HG03442 (cell line): ENCODE measurements around the gene LMLN.
"Not testable (repeated sequence)": the region's sequence is repeated elsewhere in the genome, so short reads cannot be mapped to it uniquely, and the experiment has no call there.

Experiments
- ATAC-seq: cut with Tn5 transposase; IDR thresholded peaks from one replicate; pipeline ENCODE4 v1.9.1; 2021; ENCODE audit warnings: mild to moderate bottlenecking, moderate library complexity; ENCODE audit not compliant: unreplicated experiment

Gene LMLN

DNA sequence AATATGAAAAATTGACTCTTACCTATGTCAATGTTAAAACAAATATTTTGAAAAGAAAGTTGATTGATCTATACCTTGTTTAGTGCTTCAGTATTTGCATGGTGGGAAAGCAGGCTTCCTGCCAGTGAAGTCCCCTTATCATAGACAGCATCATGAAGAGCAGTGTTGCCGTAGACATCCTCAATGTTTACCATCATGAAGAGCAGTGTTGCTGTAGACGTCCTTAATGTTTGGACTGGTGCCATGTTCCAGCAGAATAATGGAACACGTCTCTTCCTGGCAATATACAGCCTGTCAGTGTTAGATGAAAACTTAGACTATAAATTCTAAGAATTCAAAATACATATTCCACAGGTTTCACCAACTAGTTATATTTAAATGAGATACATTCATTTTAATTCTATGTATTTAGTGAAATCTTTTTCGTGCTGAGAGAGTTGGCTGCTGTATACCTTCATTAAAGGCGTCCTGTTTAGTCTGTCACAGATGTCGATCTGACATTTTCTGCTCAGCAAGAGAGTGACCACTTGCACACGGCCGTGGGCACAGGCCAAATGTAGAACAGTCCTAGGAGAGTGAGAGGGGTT lies 116.8 kb downstream of the LMLN start:
- ATAC-seq: no peak

DNA sequence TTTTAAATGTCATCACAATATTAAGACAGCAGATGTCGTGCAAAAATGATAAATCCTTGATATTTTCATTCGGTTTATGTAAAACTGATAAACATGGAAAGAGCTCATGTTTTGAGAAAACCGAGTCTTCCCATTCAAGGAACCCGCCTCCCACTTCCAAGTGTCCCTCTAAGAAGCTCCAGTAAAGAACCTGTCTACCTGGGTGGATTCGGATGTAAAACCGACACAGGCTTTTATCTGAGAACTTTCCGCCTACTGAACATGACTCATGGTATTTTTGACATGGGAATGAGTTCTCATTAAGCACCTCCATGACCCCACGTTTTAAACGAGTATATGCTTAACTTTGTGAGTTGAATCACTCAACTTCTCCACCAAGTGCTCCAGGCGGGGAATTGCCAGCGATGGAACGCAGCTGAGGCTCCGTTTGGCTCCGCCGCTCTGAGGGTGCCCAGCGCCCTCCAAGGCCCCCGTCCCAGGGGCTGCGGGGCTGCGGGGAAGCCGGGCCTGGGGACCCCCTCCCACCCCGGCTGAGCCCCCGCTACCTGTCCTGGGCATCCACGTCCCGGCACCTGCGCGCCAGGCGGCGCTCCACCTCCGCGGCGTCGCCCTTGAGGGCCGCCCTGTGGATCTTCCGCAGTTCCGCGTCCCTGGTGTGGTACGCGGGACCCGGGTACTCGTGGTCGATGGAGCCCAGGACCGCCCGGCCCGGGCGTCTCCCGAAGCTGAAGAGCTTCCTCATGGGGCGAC lies 119.9 kb downstream of the LMLN start:
- peak; percentile 17 for ATAC-seq

DNA sequence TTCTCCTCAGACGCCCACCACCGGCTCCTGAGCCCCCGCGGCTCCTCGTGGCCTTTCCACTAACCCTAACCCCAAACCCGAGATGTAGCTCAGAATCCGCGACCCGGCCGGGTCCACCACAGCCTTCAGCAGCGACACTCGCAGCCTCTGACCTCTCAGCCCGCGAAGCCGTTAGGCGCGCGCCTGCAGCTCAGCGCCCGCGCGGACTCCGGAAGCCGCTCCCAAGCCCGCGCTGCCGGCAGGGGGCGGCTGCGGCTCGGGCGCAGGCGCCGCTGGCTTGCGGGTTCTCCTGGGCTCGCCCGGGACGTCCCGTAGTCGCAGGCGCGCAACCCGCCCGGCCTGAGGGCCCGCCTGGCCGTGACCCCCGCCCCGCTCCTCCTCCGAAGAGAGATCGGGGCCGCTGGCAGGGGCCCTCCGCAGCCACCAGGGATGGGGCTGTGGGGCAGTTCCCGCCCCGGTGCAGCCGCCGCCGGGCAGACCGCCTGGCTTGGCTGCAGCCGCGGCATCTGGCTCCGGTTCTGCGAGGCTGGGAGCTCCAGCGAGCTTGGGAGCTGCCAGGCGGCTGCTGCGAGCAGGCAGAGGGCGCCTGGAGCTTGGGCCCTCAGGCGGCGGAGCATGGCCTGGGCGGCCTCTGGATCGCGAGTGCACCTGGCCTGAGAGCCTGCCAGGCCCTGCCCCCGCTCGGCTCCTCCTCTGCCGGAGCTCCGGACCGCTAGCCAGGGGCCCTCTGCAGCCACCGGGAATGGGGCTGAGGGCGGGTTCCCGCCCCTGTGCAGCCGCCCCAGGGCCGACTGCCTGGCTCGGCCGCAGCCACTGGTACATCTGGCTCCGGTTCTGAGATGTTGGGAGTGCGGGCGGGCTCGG lies 120.7 kb downstream of the LMLN start:
- peak; percentile 83 for ATAC-seq

DNA sequence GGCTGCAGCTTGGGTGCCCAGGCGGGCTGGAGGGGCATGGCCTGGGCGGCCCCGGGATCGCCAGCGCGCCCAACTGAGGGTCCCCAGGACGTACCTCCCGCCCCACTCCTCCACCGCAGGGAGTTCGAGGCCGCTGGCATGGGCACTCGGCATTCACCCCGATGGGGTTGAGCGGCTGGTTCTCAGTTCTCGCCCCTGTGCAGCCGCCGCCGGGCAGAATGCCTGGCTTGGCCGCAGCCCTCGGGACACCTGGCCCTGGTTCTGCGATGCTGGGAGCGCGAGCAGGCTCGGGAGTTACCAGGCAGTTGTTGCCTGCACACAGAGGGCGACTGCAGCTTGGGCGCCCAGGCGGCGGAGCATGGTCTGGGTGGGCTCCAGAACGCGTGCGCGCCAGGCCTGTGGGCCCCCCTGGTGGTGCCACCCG lies 121.4 kb downstream of the LMLN start:
- no peak for ATAC-seq

DNA sequence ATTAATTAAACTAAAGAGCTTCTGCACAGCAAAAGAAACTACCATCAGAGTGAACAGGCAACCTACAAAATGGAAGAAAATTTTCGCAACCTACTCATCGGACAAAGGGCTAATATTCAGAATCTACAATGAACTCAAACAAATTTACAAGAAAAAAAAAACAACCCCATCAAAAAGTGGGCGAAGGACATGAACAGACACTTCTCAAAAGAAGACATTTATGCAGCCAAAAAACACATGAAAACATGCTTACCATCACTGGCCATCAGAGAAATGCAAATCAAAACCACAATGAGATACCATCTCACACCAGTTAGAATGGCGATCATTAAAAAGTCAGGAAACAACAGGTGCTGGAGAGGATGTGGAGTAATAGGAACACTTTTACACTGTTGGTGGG lies 122.2 kb downstream of the LMLN start:
- ATAC-seq: not testable (repeated sequence)

DNA sequence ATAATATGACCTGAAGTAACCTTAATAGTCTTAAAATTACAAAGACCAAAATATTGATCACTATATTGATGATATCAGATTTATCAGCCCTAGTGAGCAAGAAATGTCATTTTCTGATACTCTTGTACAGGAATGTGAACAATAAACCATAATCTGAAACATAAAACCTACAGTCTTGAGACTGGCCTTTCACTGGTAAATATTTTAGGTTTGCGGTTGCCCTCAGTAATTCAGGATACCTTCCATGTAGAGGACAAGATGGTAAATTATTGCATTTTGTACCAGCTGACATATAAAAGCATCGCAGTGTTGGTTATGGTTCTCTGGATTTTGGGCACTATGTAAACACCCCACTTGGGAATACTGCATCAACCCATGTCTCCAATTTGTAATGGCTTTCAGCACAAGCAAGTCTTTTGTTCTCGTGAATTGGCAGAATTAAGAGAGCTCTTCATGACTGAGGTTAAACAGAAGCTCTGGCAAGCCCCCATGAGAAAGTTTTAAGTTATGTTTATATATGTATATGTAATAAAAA lies 128.5 kb downstream of the LMLN start:
- no peak for ATAC-seq

DNA sequence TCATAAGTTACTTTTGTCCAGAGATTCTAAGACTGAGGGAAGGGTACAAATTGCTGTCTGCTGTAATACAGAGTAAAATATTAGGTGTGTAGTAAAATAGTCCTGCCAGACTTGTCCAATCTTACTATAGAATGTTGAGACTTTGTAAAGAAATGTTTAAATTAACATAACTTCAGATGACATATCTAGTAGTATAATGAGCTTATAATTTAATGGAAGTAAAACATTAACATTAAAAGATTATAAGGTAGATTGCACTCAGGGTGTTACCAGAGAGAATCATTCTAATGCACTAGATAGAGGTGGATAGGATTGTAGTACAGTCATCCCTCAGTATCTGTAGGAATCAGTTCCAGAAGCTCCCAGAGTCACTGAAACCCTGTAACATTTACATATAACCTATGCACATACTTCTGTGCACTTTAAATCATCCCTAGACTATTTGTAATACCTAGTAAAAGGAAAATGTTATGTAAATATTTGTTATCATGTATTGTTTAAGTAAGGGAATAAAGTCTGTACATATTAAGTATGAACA lies 130.8 kb downstream of the LMLN start:
- no peak for ATAC-seq

DNA sequence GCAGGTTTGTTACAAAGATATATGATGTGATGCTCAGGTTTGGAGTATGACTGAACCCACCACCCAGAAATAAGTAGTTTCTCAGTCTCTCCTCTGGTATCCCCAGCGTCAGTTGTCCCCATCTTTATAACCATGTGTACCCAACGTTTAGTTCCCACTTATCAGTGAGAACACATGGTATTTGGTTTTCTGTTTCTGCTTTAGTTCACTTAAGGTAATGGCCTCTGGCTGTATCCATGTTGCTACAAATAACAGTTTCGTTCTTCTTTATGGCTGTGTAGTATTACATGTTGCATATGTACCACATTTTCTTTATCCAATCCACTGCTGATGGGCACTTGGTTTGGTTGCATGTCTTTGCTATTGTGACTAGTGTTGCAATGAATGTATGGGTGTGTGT lies 132.3 kb downstream of the LMLN start:
- ATAC-seq: no peak

DNA sequence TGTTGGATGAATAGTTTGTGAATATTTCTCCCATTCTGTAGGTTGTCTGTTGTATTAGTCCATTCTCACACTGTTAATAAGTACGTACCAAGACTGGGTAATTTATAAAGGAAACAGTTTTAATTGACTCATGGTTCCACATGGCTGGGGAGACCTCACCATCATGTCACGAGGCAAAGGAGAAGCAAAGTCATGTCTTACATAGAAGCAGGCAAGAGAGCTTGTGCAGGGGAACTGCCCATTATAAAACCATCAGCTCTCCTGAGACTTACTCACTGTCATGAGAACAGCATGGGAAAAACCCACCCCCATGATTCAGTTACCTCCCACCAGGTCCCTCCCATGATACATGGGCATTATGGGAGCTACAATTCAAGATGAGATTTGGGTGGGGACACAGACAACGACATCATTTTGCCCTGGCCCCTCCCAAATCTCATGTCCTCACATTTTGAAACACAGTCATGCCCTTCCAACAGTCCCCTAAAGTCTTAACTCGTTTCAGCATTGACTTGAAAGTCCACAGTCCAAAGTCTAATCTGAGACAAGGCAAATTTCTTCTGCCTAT lies 133.2 kb downstream of the LMLN start:
- ATAC-seq: no peak
